Adrenal gland (tissue), 12 donors: ENCODE data around the gene ZNF773. TPM values are rescaled to one million over a fixed set of nuclear protein-coding genes. Genes with fewer than 3 reads are reported as not detected.

Experiments used
- DNase-seq, 7 donors: peaks; one replicate each; pipeline ENCODE4 v3.0.0-alpha.2; 2019 to 2020
- H3K27ac ChIP-seq, 5 donors: fragments of 200-600 bp; sonication (generic) in 4 of 5; 1 replicate in 3 of 5; 2 replicates in 2 of 5; pipeline versions ENCODE4 v1.5.1 to v1.8.0; 2016 to 2020; ENCODE audit warnings: mild to moderate bottlenecking in 1 of 5
- H3K27me3 ChIP-seq: fragments of 200-600 bp; 2 replicates; pipeline ENCODE4 v1.8.0; 2021
- H3K36me3 ChIP-seq, 2 donors: fragments of 200-600 bp; replicated peaks in 1 of 2; 1 replicate in 1 of 2; 2 replicates in 1 of 2; pipeline versions ENCODE4 v1.5.1 to v1.8.0; 2018 to 2022
- H3K4me1 ChIP-seq, 2 donors: fragments of 200-600 bp; replicated peaks in 1 of 2; 1 replicate in 1 of 2; 2 replicates in 1 of 2; pipeline versions ENCODE4 v1.5.1 to v1.8.0; 2018 to 2021
- H3K4me3 ChIP-seq, 4 donors: fragments of 200-600 bp; sonication (generic) in 3 of 4; one replicate each; pipeline ENCODE4 v1.5.1; 2016 to 2018
- H3K9me3 ChIP-seq, 3 donors: fragments of 200-600 bp; sonication (generic) in 1 of 3; replicated peaks in 1 of 3; 1 replicate in 2 of 3; 2 replicates in 1 of 3; pipeline versions ENCODE4 v1.5.1 to v1.8.0; 2016 to 2021
- CTCF ChIP-seq, 6 experiments: fragments of 450-650 bp in 4 of 6; fragments of 200-600 bp in 2 of 6; sonication (generic) in 1 of 6; IDR thresholded peaks; 1 replicate in 5 of 6; 2 replicates in 1 of 6; pipeline versions ENCODE4 v1.5.1 to v1.8.0; 2016 to 2021; ENCODE audit warnings: antibody characterized with exemption in 6 of 6, mild to moderate bottlenecking in 2 of 6, moderate library complexity in 1 of 6
- POLR2A ChIP-seq, 2 donors: fragments of 450-650 bp; IDR thresholded peaks; one replicate each; pipeline ENCODE4 v1.6.1; 2017; ENCODE audit warnings: antibody characterized with exemption in 2 of 2, mild to moderate bottlenecking in 2 of 2, moderate library complexity in 1 of 2
- WGBS, 4 donors: extraction: QIAGEN DNeasy Blood & Tissue Kit in 2 of 4; methylation state at CpG; one replicate each; pipeline versions ENCODE4 v1.1.5 to v1.1.7; 2013 to 2017; 5-methylcytosine and 5-hydroxymethylcytosine counted together
- intact Hi-C, 2 donors: fragments of 100-400 bp; cut with DNase I; formaldehyde crosslinking; loops; one replicate each; pipeline versions ENCODE4 v1.14.1 to v1.15.0; 2022 to 2023
- polyA plus RNA-seq, 3 donors: library from polyadenylated mRNA; stranded (reverse); fragments of 200-250 nt in 2 of 3; fragments of 350-450 nt in 1 of 3; fragmentation: Illumina TruSeq in 1 of 3; extraction: RNeasy Lipid Tissue Mini Kit (QIAGEN cat#74804) in 1 of 3; gene quantifications; one replicate each; pipeline ENCODE4 v1.2.3, GENCODE V29; 2013 to 2014
- small RNA-seq, 2 donors: library from RNA; depleted of rRNA; stranded (forward); fragments of <200 nt; gene quantifications; one replicate each; pipeline ENCODE3, GENCODE V24; 2016
- total RNA-seq, 9 donors: library from RNA; depleted of rRNA in 4 of 9; stranded (reverse); fragments of >200 nt in 4 of 9; fragments of 120-200 nt in 1 of 9; fragmentation: NEBNext Ultra II Directional in 1 of 9; extraction: Animal tissue kit (Norgen Biotek cat#: 25700) in 1 of 9; gene quantifications; one replicate each; pipeline versions ENCODE4 v1.1.0 to v1.2.4, GENCODE V29; 2013 to 2023
- donor health status: healthy with polysubstance abuse.
- donor health status: Bipolar disorder and iron deficiency.
- donor health status: DM: yes; HTN: yes; CAD: no.
- donor health status: DM: no; HTN: no; CAD: no.
- donor health status: DM: no; HTN: no; CAD: no.
- donor health status: DM: yes; HTN: yes; CAD: no.

The ZNF773 gene
- total and polyA plus RNA-seq, 12 donors: 3.1 to 21.9 (median 10.6) TPM

- WGBS, 4 donors: 84 to 89% (median 86%) methylated on average over 5 of the region's 5 CpGs
- Histone ChIP-seq H3K27me3 (no peaks in the 10 kb centered on the region), H3K27ac (no peak overlapping the region), H3K9me3 (no peaks in the 10 kb centered on the region), H3K4me1 (peaks cover 4 to 16% of the 10 kb centered on the region in 2 donors), H3K4me3 (no peak overlapping the region), H3K36me3 (peaks cover 0 to 22% of the 10 kb centered on the region in 2 donors)
- intact Hi-C loops: no loop called here
- TF ChIP-seq POLR2A (IDR thresholded peaks at IDR 0.05): no peak
- no peak for TF ChIP-seq CTCF (IDR thresholded peaks at IDR 0.05)
- no peak for DNase-seq
Measured at GRCh38 chr19:57557659-57558058, 57.9 kb downstream of the ZNF773 start.

Small RNA genes within 50 kb of the gene (small RNA-seq; reads per million reads assigned to genes)
- gene VN1R107P: 0 reads per million in 2 donors

Other genes starting within 250 kb of the ZNF773 start
- 100 to 1,000 TPM in 1 of 9 donors, 10 to 100 TPM in 8; 36.6 to 107 (median 60.4) TPM for gene ZNF460, start 219.5 kb upstream of the ZNF773 start, total RNA-seq
- 1 to 10 TPM in 2 of 3 donors, under 1 TPM in 1; 0.54 to 9.3 (median 1.8) TPM for gene ZNF460, start 219.5 kb upstream of the ZNF773 start, polyA plus RNA-seq
- 10 to 100 TPM in 5 of 9 donors, 1 to 10 TPM in 4; 7.2 to 17.8 (median 10.4) TPM for gene ZNF543, start 179.5 kb upstream of the ZNF773 start, total RNA-seq
- gene ZNF543, start 179.5 kb upstream of the ZNF773 start, polyA plus RNA-seq: 1 to 10 TPM; 1.1 to 2.4 (median 1.9) TPM
- gene ZNF304, start 148.7 kb upstream of the ZNF773 start, total RNA-seq: 10 to 100 TPM in 7 of 9 donors, 1 to 10 TPM in 2; 8.1 to 14.3 (median 12.4) TPM
- gene ZNF304, start 148.7 kb upstream of the ZNF773 start, polyA plus RNA-seq: 1 to 10 TPM; 4.0 to 8.3 (median 5.2) TPM
- gene TRAPPC2B, start 136.4 kb upstream of the ZNF773 start, total RNA-seq: 10 to 100 TPM; 12.6 to 42.5 (median 21.6) TPM
- gene TRAPPC2B, start 136.4 kb upstream of the ZNF773 start, polyA plus RNA-seq: 10 to 100 TPM; 24.9 to 72.8 (median 40.5) TPM
- 1 to 10 TPM; 1.1 to 9.8 (median 4.5) TPM for gene ZNF547, start 136.4 kb upstream of the ZNF773 start, total RNA-seq
- gene ZNF547, start 136.4 kb upstream of the ZNF773 start, polyA plus RNA-seq: 10 to 100 TPM in 1 of 3 donors, 1 to 10 TPM in 2; 2.1 to 10.9 (median 5.3) TPM
- gene ZNF548, start 110.1 kb upstream of the ZNF773 start, total RNA-seq: 10 to 100 TPM in 8 of 9 donors, 1 to 10 TPM in 1; 8.5 to 21.7 (median 17.3) TPM
- 10 to 100 TPM in 1 of 3 donors, 1 to 10 TPM in 2; 4.6 to 10.0 (median 8.1) TPM for gene ZNF548, start 110.1 kb upstream of the ZNF773 start, polyA plus RNA-seq
- gene ZNF17, start 88.8 kb upstream of the ZNF773 start, total RNA-seq: 10 to 100 TPM in 5 of 9 donors, 1 to 10 TPM in 4; 3.6 to 16.5 (median 10.6) TPM
- 1 to 10 TPM; 2.8 to 5.5 (median 4.7) TPM for gene ZNF17, start 88.8 kb upstream of the ZNF773 start, polyA plus RNA-seq
- gene ZNF749, start 64.6 kb upstream of the ZNF773 start, total RNA-seq: 10 to 100 TPM in 5 of 9 donors, 1 to 10 TPM in 4; 3.0 to 26.3 (median 12.3) TPM
- 10 to 100 TPM in 1 of 3 donors, 1 to 10 TPM in 2; 2.3 to 13.1 (median 2.5) TPM for gene ZNF749, start 64.6 kb upstream of the ZNF773 start, polyA plus RNA-seq
- 1 to 10 TPM in 4 of 9 donors, under 1 TPM in 5; 0.26 to 3.0 (median 0.86) TPM for gene VN1R1, start 42.8 kb upstream of the ZNF773 start, total RNA-seq
- 1 to 10 TPM in 1 of 3 donors, under 1 TPM in 1, not detected in 1; 0.40 to 1.2 TPM for gene VN1R1, start 42.8 kb upstream of the ZNF773 start, polyA plus RNA-seq
- 10 to 100 TPM; 14.9 to 27.9 (median 19.4) TPM for gene ZNF772, start 22.4 kb upstream of the ZNF773 start, total RNA-seq
- 1 to 10 TPM; 1.4 to 9.1 (median 2.9) TPM for gene ZNF772, start 22.4 kb upstream of the ZNF773 start, polyA plus RNA-seq
- gene ZNF419, start 12.2 kb upstream of the ZNF773 start, total RNA-seq: 10 to 100 TPM in 8 of 9 donors, 1 to 10 TPM in 1; 5.0 to 16.5 (median 14.0) TPM
- 10 to 100 TPM in 2 of 3 donors, 1 to 10 TPM in 1; 9.0 to 13.0 (median 12.9) TPM for gene ZNF419, start 12.2 kb upstream of the ZNF773 start, polyA plus RNA-seq
- 1 to 10 TPM; 2.7 to 7.9 (median 5.9) TPM for gene ZNF549, start 27.4 kb downstream of the ZNF773 start, total RNA-seq
- 1 to 10 TPM; 2.8 to 5.1 (median 2.8) TPM for gene ZNF549, start 27.4 kb downstream of the ZNF773 start, polyA plus RNA-seq
- gene ZNF550, start 59.9 kb downstream of the ZNF773 start, total RNA-seq: 10 to 100 TPM in 3 of 9 donors, 1 to 10 TPM in 6; 2.7 to 13.3 (median 7.1) TPM
- gene ZNF550, start 59.9 kb downstream of the ZNF773 start, polyA plus RNA-seq: 1 to 10 TPM; 3.4 to 9.1 (median 4.5) TPM
- 1 to 10 TPM; 2.1 to 7.9 (median 5.8) TPM for gene ZNF416, start 79.0 kb downstream of the ZNF773 start, total RNA-seq
- 1 to 10 TPM; 1.9 to 5.3 (median 2.3) TPM for gene ZNF416, start 79.0 kb downstream of the ZNF773 start, polyA plus RNA-seq
- 10 to 100 TPM in 1 of 9 donors, 1 to 10 TPM in 8; 2.8 to 10.5 (median 5.5) TPM for gene ZIK1, start 84.2 kb downstream of the ZNF773 start, total RNA-seq
- gene ZIK1, start 84.2 kb downstream of the ZNF773 start, polyA plus RNA-seq: 1 to 10 TPM; 1.5 to 4.0 (median 1.9) TPM
- gene ZNF530, start 99.9 kb downstream of the ZNF773 start, total RNA-seq: 1 to 10 TPM; 1.2 to 5.5 (median 3.1) TPM
- 1 to 10 TPM; 1.4 to 2.0 (median 1.9) TPM for gene ZNF530, start 99.9 kb downstream of the ZNF773 start, polyA plus RNA-seq
- 10 to 100 TPM; 11.6 to 25.2 (median 22.3) TPM for gene ZNF134, start 114.3 kb downstream of the ZNF773 start, total RNA-seq
- gene ZNF134, start 114.3 kb downstream of the ZNF773 start, polyA plus RNA-seq: 10 to 100 TPM in 1 of 3 donors, 1 to 10 TPM in 2; 3.2 to 13.6 (median 4.1) TPM
- 10 to 100 TPM; 11.1 to 38.7 (median 15.3) TPM for gene ZNF211, start 133.2 kb downstream of the ZNF773 start, total RNA-seq
- gene ZNF211, start 133.2 kb downstream of the ZNF773 start, polyA plus RNA-seq: 10 to 100 TPM; 10.5 to 31.1 (median 21.6) TPM
- under 1 TPM in 1 of 9 donors, not detected in 8; 0.14 TPM for gene ZSCAN4, start 169.0 kb downstream of the ZNF773 start, total RNA-seq
- under 1 TPM in 2 of 3 donors, not detected in 1; 0.07 to 0.16 TPM for gene ZSCAN4, start 169.0 kb downstream of the ZNF773 start, polyA plus RNA-seq
- gene ZNF551, start 182.0 kb downstream of the ZNF773 start, total RNA-seq: 10 to 100 TPM in 1 of 9 donors, 1 to 10 TPM in 8; 4.8 to 10.8 (median 7.3) TPM
- gene ZNF551, start 182.0 kb downstream of the ZNF773 start, polyA plus RNA-seq: 1 to 10 TPM in 1 of 3 donors, under 1 TPM in 2; 0.88 to 4.1 (median 0.91) TPM
- 10 to 100 TPM in 2 of 9 donors, 1 to 10 TPM in 7; 2.1 to 13.1 (median 7.2) TPM for gene ZNF154, start 209.3 kb downstream of the ZNF773 start, total RNA-seq
- 10 to 100 TPM in 1 of 3 donors, 1 to 10 TPM in 2; 5.1 to 11.7 (median 5.6) TPM for gene ZNF154, start 209.3 kb downstream of the ZNF773 start, polyA plus RNA-seq
- gene ZNF671, start 227.7 kb downstream of the ZNF773 start, total RNA-seq: 10 to 100 TPM in 5 of 9 donors, 1 to 10 TPM in 4; 8.8 to 22.6 (median 11.0) TPM
- gene ZNF671, start 227.7 kb downstream of the ZNF773 start, polyA plus RNA-seq: 10 to 100 TPM in 1 of 3 donors, 1 to 10 TPM in 2; 8.6 to 13.0 (median 8.6) TPM
- 10 to 100 TPM in 8 of 9 donors, 1 to 10 TPM in 1; 9.9 to 26.3 (median 15.4) TPM for gene ZNF776, start 246.9 kb downstream of the ZNF773 start, total RNA-seq
- gene ZNF776, start 246.9 kb downstream of the ZNF773 start, polyA plus RNA-seq: 10 to 100 TPM in 1 of 3 donors, 1 to 10 TPM in 2; 2.2 to 13.9 (median 6.0) TPM